Panc1 (cell line): ENCODE data around the gene SYNE1.

Experiments used
- CTCF ChIP-seq: fragments of 450-650 bp; IDR thresholded peaks from 2 replicates; pipeline ENCODE4 v1.5.1; 2017; ENCODE audit warnings: mild to moderate bottlenecking
- POLR2AphosphoS5 ChIP-seq: IDR thresholded peaks from 2 replicates; pipeline ENCODE4 v1.6.1; 2012; ENCODE audit warnings: mild to moderate bottlenecking, low read depth, low read length, moderate library complexity
- REST ChIP-seq, 2 experiments: IDR thresholded peaks; 2 replicates each; pipeline ENCODE4 v1.6.1; 2011 to 2012; ENCODE audit warnings: low read depth in 2 of 2, control low read depth in 1 of 2, low read length in 1 of 2, mild to moderate bottlenecking in 1 of 2, moderate library complexity in 1 of 2; ENCODE audit not compliant: insufficient read depth in 1 of 2

GRCh38 chr6:152155792-152156191 lies 481.4 kb downstream of the SYNE1 start:
- TF ChIP-seq CTCF: no peak
- TF ChIP-seq POLR2AphosphoS5: no peak
- TF ChIP-seq REST (IDR thresholded peaks at IDR 0.05; ENCODE audit: insufficient read depth in 1 of 2, low read depth in 2 of 2, low read length in 1 of 2): no peak
